Neural crest cell (in vitro differentiated cells): ENCODE results near the gene TPD52L1. TPM values are rescaled to one million over a fixed set of nuclear protein-coding genes. Genes with fewer than 3 reads are reported as not detected.

Source experiments
- DNase-seq: peaks from one replicate; pipeline ENCODE4 v3.0.0; 2021; ENCODE audit warnings: low read depth, mixed read lengths, low spot score
- H3K27ac Mint-ChIP-seq: one replicate; pipeline ENCODE4 v1.8.0; 2021; ENCODE audit warnings: mild to moderate bottlenecking, mixed read lengths; ENCODE audit not compliant: unreplicated experiment
- H3K27me3 Mint-ChIP-seq: 2 replicates; pipeline ENCODE4 v1.8.0; 2021; ENCODE audit warnings: low read depth, mild to moderate bottlenecking, mixed read lengths
- H3K36me3 Mint-ChIP-seq: 2 replicates; pipeline ENCODE4 v1.8.0; 2021; ENCODE audit warnings: low read depth, mild to moderate bottlenecking, mixed read lengths
- H3K4me1 Mint-ChIP-seq: 2 replicates; pipeline ENCODE4 v1.8.0; 2021; ENCODE audit warnings: mixed read lengths
- H3K4me3 Mint-ChIP-seq: one replicate; pipeline ENCODE4 v1.8.0; 2021; ENCODE audit warnings: mild to moderate bottlenecking, mixed read lengths
- H3K9me3 Mint-ChIP-seq: 2 replicates; pipeline ENCODE4 v1.8.0; 2021; ENCODE audit warnings: mixed read lengths
- total RNA-seq: library from RNA; stranded (reverse); gene quantifications from 2 replicates; pipeline ENCODE4 v1.2.1, GENCODE V29; 2021
- TF ChIP-seq, protein P1 (sequence below): fragments of 200-600 bp; sonication (generic); conservative IDR thresholded peaks from 2 replicates; pipeline ENCODE4 v1.5.0; 2021; ENCODE audit warnings: antibody characterized with exemption, mild to moderate bottlenecking

TPD52L1 gene
- total RNA-seq, 1 donor from 2014 or later: 2.9 TPM

- peaks cover 25% of the 10 kb centered on the region for H3K9me3 Mint-ChIP-seq
- H3K27me3 Mint-ChIP-seq: no peaks in the 10 kb centered on the region
- H3K36me3 Mint-ChIP-seq: peaks cover 22% of the 10 kb centered on the region
- TF ChIP-seq, protein P1, sequence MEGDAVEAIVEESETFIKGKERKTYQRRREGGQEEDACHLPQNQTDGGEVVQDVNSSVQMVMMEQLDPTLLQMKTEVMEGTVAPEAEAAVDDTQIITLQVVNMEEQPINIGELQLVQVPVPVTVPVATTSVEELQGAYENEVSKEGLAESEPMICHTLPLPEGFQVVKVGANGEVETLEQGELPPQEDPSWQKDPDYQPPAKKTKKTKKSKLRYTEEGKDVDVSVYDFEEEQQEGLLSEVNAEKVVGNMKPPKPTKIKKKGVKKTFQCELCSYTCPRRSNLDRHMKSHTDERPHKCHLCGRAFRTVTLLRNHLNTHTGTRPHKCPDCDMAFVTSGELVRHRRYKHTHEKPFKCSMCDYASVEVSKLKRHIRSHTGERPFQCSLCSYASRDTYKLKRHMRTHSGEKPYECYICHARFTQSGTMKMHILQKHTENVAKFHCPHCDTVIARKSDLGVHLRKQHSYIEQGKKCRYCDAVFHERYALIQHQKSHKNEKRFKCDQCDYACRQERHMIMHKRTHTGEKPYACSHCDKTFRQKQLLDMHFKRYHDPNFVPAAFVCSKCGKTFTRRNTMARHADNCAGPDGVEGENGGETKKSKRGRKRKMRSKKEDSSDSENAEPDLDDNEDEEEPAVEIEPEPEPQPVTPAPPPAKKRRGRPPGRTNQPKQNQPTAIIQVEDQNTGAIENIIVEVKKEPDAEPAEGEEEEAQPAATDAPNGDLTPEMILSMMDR: no peak
- H3K4me1 Mint-ChIP-seq: no peaks in the 10 kb centered on the region
- H3K4me3 Mint-ChIP-seq: no peak overlapping the region
- H3K27ac Mint-ChIP-seq: no peak overlapping the region
- DNase-seq: no peak
Observed at GRCh38 chr6:125111219-125111983, 42.2 kb upstream of the TPD52L1 start.

DNA sequence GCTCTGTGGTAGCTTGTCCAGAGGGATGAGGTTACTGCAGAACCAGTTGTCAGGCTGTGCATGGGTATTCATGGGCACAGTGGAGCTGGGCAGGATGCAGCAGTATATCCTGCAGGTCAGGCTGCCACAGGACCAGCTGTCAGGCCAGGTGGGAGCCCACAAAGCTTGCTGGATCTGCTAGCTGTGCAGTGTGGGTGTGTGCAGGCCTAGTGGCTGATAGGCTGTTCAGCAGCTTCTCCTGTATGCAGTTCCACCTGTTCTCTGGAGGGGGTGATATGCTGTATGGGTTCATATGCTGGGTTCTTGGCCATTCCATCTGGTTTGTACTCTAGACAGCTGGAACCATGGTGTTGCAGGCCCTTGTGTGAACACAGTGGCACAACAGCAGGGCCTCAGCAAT, 40.6 kb upstream of the TPD52L1 start:
- no peaks in the 10 kb centered on the region for H3K27me3 Mint-ChIP-seq
- peaks cover 25% of the 10 kb centered on the region for H3K9me3 Mint-ChIP-seq
- TF ChIP-seq, protein P1: no peak
- H3K27ac Mint-ChIP-seq: no peak overlapping the region
- H3K36me3 Mint-ChIP-seq: peaks cover 22% of the 10 kb centered on the region
- no peaks in the 10 kb centered on the region for H3K4me1 Mint-ChIP-seq
- H3K4me3 Mint-ChIP-seq: no peak overlapping the region
- no peak for DNase-seq

DNA sequence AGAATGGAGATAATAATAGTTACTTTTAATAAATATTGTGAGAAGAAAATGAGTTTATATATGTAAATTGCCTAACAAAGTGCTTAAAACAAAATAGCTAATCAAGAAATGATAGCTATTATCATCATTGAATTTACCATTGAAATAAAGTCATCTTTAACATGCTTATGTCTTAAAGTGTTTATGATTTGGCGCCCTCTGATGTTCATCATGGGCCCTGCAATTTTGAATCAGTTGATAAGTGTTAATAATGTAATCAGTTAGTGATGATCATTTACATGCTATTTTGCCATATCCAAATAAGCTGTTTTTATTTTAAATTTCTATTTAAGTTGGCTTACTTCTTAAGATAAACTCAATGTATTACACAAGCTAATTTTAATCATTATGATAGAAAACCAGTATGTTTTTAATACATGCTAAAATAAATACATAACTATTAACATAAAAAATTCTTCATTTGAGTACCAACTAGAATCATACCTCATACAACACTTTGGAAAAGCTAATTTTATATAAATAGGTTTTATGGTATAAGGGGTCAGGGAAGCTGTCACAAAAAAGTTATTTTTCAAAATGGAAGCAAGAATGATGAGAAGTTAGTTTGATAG, 39.2 kb upstream of the TPD52L1 start:
- Mint-ChIP-seq H3K4me3 (no peak overlapping the region), H3K4me1 (no peaks in the 10 kb centered on the region), H3K9me3 (peaks cover 22% of the 10 kb centered on the region), H3K27ac (no peak overlapping the region), H3K27me3 (no peaks in the 10 kb centered on the region), H3K36me3 (peaks cover 20% of the 10 kb centered on the region)
- peak; percentile 31 for DNase-seq
- TF ChIP-seq, protein P1: peak; percentile 91

DNA sequence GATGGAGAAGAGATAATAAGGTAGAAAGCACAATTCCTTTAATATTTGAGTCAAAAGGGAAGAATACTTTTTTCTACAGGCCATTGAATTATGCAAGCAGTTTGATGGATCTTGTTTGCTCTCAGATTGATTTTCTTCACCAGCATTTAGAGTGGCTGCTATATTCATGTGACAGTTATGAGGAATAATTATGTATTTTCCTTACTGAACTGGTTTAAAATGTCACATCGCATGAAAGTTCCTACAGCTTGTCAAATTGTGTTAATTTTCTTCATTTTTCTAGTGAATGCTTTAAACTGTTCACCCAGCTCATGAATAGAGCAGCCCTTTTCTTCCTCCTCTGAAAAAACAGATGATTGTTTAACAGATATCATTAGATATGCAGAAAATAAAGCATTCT, 37.4 kb upstream of the TPD52L1 start:
- no peak overlapping the region for H3K4me3 Mint-ChIP-seq
- TF ChIP-seq, protein P1: no peak

DNA sequence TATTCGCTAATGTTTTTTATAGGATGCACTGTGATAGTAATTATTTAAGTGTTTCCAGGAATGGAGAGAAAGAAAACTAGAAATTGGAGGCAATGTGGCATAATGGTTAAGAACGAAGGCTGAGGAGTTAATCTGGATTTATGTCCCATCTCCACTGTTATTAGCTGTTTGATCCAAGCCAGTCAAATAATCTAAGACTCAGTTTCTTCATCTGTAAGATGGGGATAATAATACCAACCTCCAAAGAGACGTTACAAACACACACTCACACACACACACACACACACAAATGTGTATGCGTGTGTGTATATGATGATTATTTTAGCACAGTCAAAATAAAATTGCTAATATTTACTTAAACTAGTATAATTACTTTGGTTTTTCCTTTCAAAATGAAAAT, 36.9 kb upstream of the TPD52L1 start:
- DNase-seq: no peak
- Mint-ChIP-seq H3K27ac (no peak overlapping the region), H3K36me3 (peaks cover 5% of the 10 kb centered on the region), H3K27me3 (no peaks in the 10 kb centered on the region), H3K4me3 (no peak overlapping the region), H3K4me1 (no peaks in the 10 kb centered on the region), H3K9me3 (peaks cover 5% of the 10 kb centered on the region)
- TF ChIP-seq, protein P1: no peak

More for the DNA sequence above, 37.4 kb upstream of the TPD52L1 start:
- DNase-seq: no peak
- H3K9me3 Mint-ChIP-seq: peaks cover 9% of the 10 kb centered on the region
- peaks cover 10% of the 10 kb centered on the region for H3K36me3 Mint-ChIP-seq
- no peaks in the 10 kb centered on the region for H3K4me1 Mint-ChIP-seq
- no peak overlapping the region for H3K27ac Mint-ChIP-seq
- no peaks in the 10 kb centered on the region for H3K27me3 Mint-ChIP-seq
